HCT116 (cell line): ENCODE data around the gene CRISPLD2.

ENCODE experiments used
- CEBPB ChIP-seq: IDR thresholded peaks from 2 replicates; pipeline ENCODE4 v1.6.1; 2012; ENCODE audit warnings: low read depth
- CTCF ChIP-seq, 3 experiments: fragments of 200-600 bp in 1 of 3; sonication (generic) in 1 of 3; IDR thresholded peaks in 2 of 3; conservative IDR thresholded peaks in 1 of 3; 2 replicates each; pipeline ENCODE4 v1.5.1; 2012 to 2017; ENCODE audit warnings: low read depth in 2 of 3, low read length in 2 of 3, antibody characterized with exemption in 1 of 3, borderline replicate concordance in 1 of 3, control low read depth in 1 of 3, mild to moderate bottlenecking in 1 of 3, mixed read lengths in 1 of 3, mixed run types in 1 of 3, moderate library complexity in 1 of 3; ENCODE audit not compliant: insufficient read depth in 1 of 3
- EZH2phosphoT487 ChIP-seq: fragments of 200-600 bp; IDR thresholded peaks from 2 replicates; pipeline ENCODE4 v1.6.1; 2018; ENCODE audit warnings: antibody characterized with exemption, borderline replicate concordance
- POLR2A ChIP-seq: IDR thresholded peaks from 2 replicates; pipeline ENCODE4 v1.7.0; 2011; ENCODE audit warnings: borderline replicate concordance; ENCODE audit not compliant: insufficient read depth, insufficient read length; ENCODE audit errors: extremely low read depth
- POLR2AphosphoS5 ChIP-seq: IDR thresholded peaks from 2 replicates; pipeline ENCODE4 v1.6.1; 2011; ENCODE audit warnings: mild to moderate bottlenecking, low read depth, low read length, moderate library complexity

DNA sequence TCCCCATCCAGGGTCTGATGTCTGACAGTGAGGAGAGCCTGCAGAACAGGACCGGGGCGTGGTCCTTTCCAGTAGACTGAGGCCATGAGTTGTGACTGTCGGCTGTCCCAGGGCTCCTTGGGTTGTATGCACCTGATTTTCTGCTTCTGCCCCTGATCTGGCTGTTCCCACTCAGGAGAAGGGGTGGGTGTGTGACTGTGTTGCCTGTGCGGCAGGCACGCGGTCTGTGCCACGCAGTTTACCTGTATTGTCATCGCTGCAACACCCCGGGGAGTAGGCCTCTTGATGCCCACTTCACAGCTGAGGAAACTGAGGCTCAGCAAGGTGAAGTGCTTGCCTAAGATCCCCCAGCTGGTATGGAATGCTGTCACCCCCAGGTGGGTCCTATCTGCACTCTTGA is 1.4 kb downstream of the CRISPLD2 start:
- TF ChIP-seq CTCF (IDR thresholded peaks at IDR 0.05 in 2 of 3, conservative IDR thresholded peaks at IDR 0.05 in 1 of 3; ENCODE audit: borderline replicate concordance in 1 of 3, insufficient read depth in 1 of 3, low read depth in 2 of 3, low read length in 2 of 3), result no peak
- no peak for TF ChIP-seq POLR2AphosphoS5
- no peak for TF ChIP-seq CEBPB
- TF ChIP-seq POLR2A, result no peak
- no peak for TF ChIP-seq EZH2phosphoT487
